ENCODE measurements around the gene TMEM109.

TMEM109 gene

DNA sequence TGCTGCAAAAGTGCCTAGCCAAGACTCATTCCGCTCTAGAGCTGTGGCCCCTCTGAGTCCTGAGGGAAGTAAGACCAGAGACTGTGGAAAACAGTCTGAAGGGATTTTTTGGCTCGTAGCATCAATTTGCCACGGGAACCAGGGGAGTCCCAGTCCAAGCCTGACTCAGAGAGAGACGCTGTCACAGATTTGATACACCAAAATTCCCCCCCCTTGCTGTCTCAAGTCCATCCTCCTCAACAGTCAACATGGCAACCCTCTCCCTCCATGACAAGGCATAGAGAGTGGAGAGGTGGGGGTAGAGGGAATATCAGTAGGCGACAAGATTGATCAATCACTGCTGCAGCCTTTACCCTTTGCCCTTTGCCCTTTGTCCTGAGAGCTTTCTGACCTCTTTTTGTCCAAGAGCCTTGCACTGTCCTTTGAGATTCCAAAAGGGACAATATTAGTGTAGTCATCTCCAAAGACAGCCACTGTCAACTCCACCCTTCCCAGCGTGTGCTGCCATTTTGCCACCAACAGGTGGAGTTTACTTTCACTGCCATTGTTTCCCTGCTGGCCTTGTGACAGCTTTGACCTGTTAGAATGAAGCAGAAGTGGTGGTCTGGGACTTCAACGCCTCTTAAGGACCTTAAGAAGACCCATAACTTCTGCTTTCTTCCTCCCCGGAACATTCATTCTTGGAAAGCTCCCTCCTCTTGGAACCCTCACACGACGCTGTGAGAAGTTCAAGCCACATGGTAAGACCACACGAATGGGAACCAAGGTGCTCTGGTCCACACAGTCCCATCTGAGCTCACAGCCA is 30.7 kb downstream of the TMEM109 start:
- Histone ChIP-seq H3K14ac (ENCODE audit: low read length) (no peak overlapping the region), H2BK120ac (ENCODE audit: insufficient read depth, low read length, poor library complexity) (no peak overlapping the region), H3K27ac (ENCODE audit: low read depth, low read length) (no peak overlapping the region), H3K4me3 (ENCODE audit: low read depth, low read length) (no peak overlapping the region), H3K36me3 (ENCODE audit: control insufficient read depth in 1 of 2, insufficient read depth in 2 of 2, low read length in 2 of 2) (no peaks in the 10 kb centered on the region), H3K18ac (ENCODE audit: low read length) (no peak overlapping the region), H4K8ac (ENCODE audit: low read depth, low read length) (no peak overlapping the region), H3K4ac (ENCODE audit: low read depth, low read length) (no peak overlapping the region), H3K23ac (ENCODE audit: low read length) (no peak overlapping the region), H4K91ac (ENCODE audit: low read depth, low read length) (no peak overlapping the region), H3K9me3 (ENCODE audit: insufficient read depth, low read depth, low read length) (no peaks in the 10 kb centered on the region), H3K79me2 (ENCODE audit: control insufficient read depth, insufficient read depth, low read length, poor library complexity) (no peaks in the 10 kb centered on the region), H2BK12ac (ENCODE audit: low read length) (no peak overlapping the region), H3K4me1 (ENCODE audit: control insufficient read depth in 1 of 2, insufficient read depth in 2 of 2, low read length in 2 of 2) (peaks cover 17 to 18% of the 10 kb centered on the region in 2 experiments), H2AFZ (ENCODE audit: insufficient read depth, low read length, poor library complexity) (no peak overlapping the region), H2BK5ac (ENCODE audit: low read depth, low read length, poor library complexity) (no peak overlapping the region), H4K12ac (ENCODE audit: low read depth, low read length) (no peak overlapping the region), H3K9ac (ENCODE audit: low read length) (no peak overlapping the region), H3K4me2 (ENCODE audit: low read length) (no peak overlapping the region), H3K79me1 (ENCODE audit: low read length) (peaks cover 11% of the 10 kb centered on the region), H3K27me3 (ENCODE audit: insufficient read depth, low read length) (no peaks in the 10 kb centered on the region), H2AK5ac (ENCODE audit: low read length) (no peak overlapping the region)
- WGBS (ENCODE audit: extremely low coverage, insufficient coverage, insufficient read length) = no CpG with 5 or more reads among the region's 11 CpGs
- DNase-seq = peak in 1 of 2 donors; percentile 20

DNA sequence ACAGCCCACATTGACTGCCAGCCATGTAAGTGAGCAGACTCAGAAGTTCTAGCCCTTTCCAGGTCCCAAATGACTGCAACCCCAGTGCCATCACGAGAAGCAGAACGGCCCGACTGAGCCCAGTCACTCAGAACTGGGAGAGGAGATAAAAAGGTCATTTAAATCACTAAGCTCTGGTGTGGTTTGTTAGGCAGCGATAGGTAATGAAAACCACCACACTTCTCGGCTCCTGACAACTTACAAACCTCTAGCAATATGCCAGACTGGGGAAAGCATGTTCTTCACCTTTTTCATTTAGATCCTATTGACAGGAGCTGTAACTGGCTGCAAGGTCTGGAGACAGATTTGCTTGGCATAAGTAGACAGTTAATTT is 31.3 kb downstream of the TMEM109 start:
- Histone ChIP-seq H2AK5ac (ENCODE audit: low read length) (no peak overlapping the region), H3K4me1 (ENCODE audit: control insufficient read depth in 1 of 2, insufficient read depth in 2 of 2, low read length in 2 of 2) (peaks cover 17 to 18% of the 10 kb centered on the region in 2 experiments), H2AFZ (ENCODE audit: insufficient read depth, low read length, poor library complexity) (no peak overlapping the region), H3K27me3 (ENCODE audit: insufficient read depth, low read length) (no peaks in the 10 kb centered on the region), H4K8ac (ENCODE audit: low read depth, low read length) (no peak overlapping the region), H3K4me3 (ENCODE audit: low read depth, low read length) (no peak overlapping the region), H3K79me2 (ENCODE audit: control insufficient read depth, insufficient read depth, low read length, poor library complexity) (no peaks in the 10 kb centered on the region), H3K9ac (ENCODE audit: low read length) (no peak overlapping the region), H3K4me2 (ENCODE audit: low read length) (no peak overlapping the region), H2BK5ac (ENCODE audit: low read depth, low read length, poor library complexity) (no peak overlapping the region), H3K18ac (ENCODE audit: low read length) (no peak overlapping the region), H4K91ac (ENCODE audit: low read depth, low read length) (no peak overlapping the region), H3K79me1 (ENCODE audit: low read length) (peaks cover 11% of the 10 kb centered on the region), H3K27ac (ENCODE audit: low read depth, low read length) (no peak overlapping the region), H2BK120ac (ENCODE audit: insufficient read depth, low read length, poor library complexity) (no peak overlapping the region), H3K14ac (ENCODE audit: low read length) (no peak overlapping the region), H3K36me3 (ENCODE audit: control insufficient read depth in 1 of 2, insufficient read depth in 2 of 2, low read length in 2 of 2) (no peaks in the 10 kb centered on the region), H3K23ac (ENCODE audit: low read length) (no peak overlapping the region), H3K4ac (ENCODE audit: low read depth, low read length) (no peak overlapping the region), H2BK12ac (ENCODE audit: low read length) (no peak overlapping the region), H4K12ac (ENCODE audit: low read depth, low read length) (no peak overlapping the region), H3K9me3 (ENCODE audit: insufficient read depth, low read depth, low read length) (no peaks in the 10 kb centered on the region)
- WGBS (ENCODE audit: extremely low coverage, insufficient coverage, insufficient read length) = no CpG with 5 or more reads among the region's 5 CpGs
- DNase-seq = no peak

DNA sequence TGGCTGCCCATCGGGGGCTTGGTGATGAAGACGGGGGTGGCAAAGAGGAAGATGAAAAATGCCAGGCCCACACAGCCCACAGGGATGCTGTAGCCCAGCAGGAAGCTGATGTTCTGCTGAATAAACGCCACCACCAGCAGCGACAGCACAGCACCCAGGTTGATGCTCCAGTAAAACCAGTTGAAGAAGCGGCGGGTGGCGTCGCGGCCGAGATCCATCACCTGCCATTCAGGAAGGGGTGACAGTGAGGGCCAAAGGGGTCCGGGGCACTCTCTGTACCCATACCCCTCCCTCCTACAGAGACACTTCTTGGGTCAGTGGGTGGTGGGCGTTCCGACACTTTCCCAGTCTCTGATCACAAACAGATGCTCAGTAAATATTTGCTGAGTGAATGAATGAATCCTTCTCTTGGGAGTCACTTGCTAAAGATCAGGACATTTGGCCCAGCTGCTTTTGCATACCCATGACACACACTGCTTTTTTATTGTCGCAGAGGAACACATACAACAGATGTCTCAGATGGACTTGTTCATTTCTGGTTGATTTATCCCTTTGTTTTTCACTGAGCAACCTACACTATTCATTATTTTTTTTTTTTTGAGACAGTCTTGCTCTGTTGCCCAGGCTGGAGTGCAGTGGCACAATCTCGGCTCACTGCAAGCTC is 32.8 kb downstream of the TMEM109 start:
- H3K14ac ChIP-seq (ENCODE audit: low read length) = no peak overlapping the region
- WGBS (ENCODE audit: extremely low coverage, insufficient coverage, insufficient read length) = no CpG with 5 or more reads among the region's 15 CpGs

DNA sequence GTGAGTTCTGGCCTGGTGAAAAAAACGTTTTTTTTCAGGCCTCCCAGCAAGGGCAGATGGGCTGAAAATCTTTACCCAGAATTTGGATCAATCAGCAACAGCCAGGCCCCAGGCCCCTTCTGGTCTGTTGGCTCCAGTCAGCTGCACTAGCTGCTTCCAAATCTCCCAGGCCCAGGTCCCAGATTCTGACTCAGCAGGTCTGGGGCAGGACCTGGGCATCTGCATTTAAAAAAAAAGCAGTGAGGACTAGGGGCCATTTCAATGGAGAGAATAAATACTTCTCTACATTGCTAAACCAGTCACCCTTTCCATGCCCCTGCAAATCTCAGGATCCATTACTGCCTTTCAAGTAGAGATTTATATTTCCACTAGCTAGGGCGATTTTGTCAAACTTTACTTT is 33.7 kb downstream of the TMEM109 start:
- no peak overlapping the region for H3K27ac ChIP-seq (ENCODE audit: low read depth, low read length)
- H3K79me2 ChIP-seq (ENCODE audit: control insufficient read depth, insufficient read depth, low read length, poor library complexity) = no peaks in the 10 kb centered on the region
- H2AK5ac ChIP-seq (ENCODE audit: low read length) = no peak overlapping the region

More for the DNA sequence above, 32.8 kb downstream of the TMEM109 start:
- no peak overlapping the region for H4K91ac ChIP-seq (ENCODE audit: low read depth, low read length)
- peaks cover 14% of the 10 kb centered on the region for H3K79me1 ChIP-seq (ENCODE audit: low read length)
- no peak overlapping the region for H2AK5ac ChIP-seq (ENCODE audit: low read length)
- no peak overlapping the region for H3K27ac ChIP-seq (ENCODE audit: low read depth, low read length)
- no peak overlapping the region for H3K23ac ChIP-seq (ENCODE audit: low read length)
- no peak overlapping the region for H2AFZ ChIP-seq (ENCODE audit: insufficient read depth, low read length, poor library complexity)
- no peak overlapping the region for H4K12ac ChIP-seq (ENCODE audit: low read depth, low read length)
- no peak overlapping the region for H3K18ac ChIP-seq (ENCODE audit: low read length)
- H3K4me2 ChIP-seq (ENCODE audit: low read length) = no peak overlapping the region
- no peaks in the 10 kb centered on the region for H3K79me2 ChIP-seq (ENCODE audit: control insufficient read depth, insufficient read depth, low read length, poor library complexity)
- no peak overlapping the region for H2BK5ac ChIP-seq (ENCODE audit: low read depth, low read length, poor library complexity)
- H3K4ac ChIP-seq (ENCODE audit: low read depth, low read length) = no peak overlapping the region
- H3K4me1 ChIP-seq (ENCODE audit: control insufficient read depth in 1 of 2, insufficient read depth in 2 of 2, low read length in 2 of 2) = peaks cover 22 to 25% of the 10 kb centered on the region in 2 experiments
- no peak overlapping the region for H2BK120ac ChIP-seq (ENCODE audit: insufficient read depth, low read length, poor library complexity)
- no peaks in the 10 kb centered on the region for H3K36me3 ChIP-seq (ENCODE audit: control insufficient read depth in 1 of 2, insufficient read depth in 2 of 2, low read length in 2 of 2)
- H3K9me3 ChIP-seq (ENCODE audit: insufficient read depth, low read depth, low read length) = peaks cover 3% of the 10 kb centered on the region
- peaks cover 13% of the 10 kb centered on the region for H3K27me3 ChIP-seq (ENCODE audit: insufficient read depth, low read length)
- no peak overlapping the region for H2BK12ac ChIP-seq (ENCODE audit: low read length)
- DNase-seq = peak in 1 of 2 donors; percentile 67
- no peak overlapping the region for H3K4me3 ChIP-seq (ENCODE audit: low read depth, low read length)
- H3K9ac ChIP-seq (ENCODE audit: low read length) = no peak overlapping the region
- no peak overlapping the region for H4K8ac ChIP-seq (ENCODE audit: low read depth, low read length)

More for the DNA sequence above, 33.7 kb downstream of the TMEM109 start:
- no peak overlapping the region for H2BK5ac ChIP-seq (ENCODE audit: low read depth, low read length, poor library complexity)
- H4K91ac ChIP-seq (ENCODE audit: low read depth, low read length) = no peak overlapping the region
- no peak overlapping the region for H2BK12ac ChIP-seq (ENCODE audit: low read length)
- peaks cover 3% of the 10 kb centered on the region for H3K9me3 ChIP-seq (ENCODE audit: insufficient read depth, low read depth, low read length)
- no peak overlapping the region for H3K4me3 ChIP-seq (ENCODE audit: low read depth, low read length)
- H3K4me1 ChIP-seq (ENCODE audit: control insufficient read depth in 1 of 2, insufficient read depth in 2 of 2, low read length in 2 of 2) = peaks cover 15 to 19% of the 10 kb centered on the region in 2 experiments
- no peak overlapping the region for H3K18ac ChIP-seq (ENCODE audit: low read length)
- no peak overlapping the region for H3K14ac ChIP-seq (ENCODE audit: low read length)
- H3K9ac ChIP-seq (ENCODE audit: low read length) = no peak overlapping the region
- H3K36me3 ChIP-seq (ENCODE audit: control insufficient read depth in 1 of 2, insufficient read depth in 2 of 2, low read length in 2 of 2) = no peaks in the 10 kb centered on the region
- H3K4me2 ChIP-seq (ENCODE audit: low read length) = no peak overlapping the region
- H2BK120ac ChIP-seq (ENCODE audit: insufficient read depth, low read length, poor library complexity) = no peak overlapping the region
- no peak overlapping the region for H2AFZ ChIP-seq (ENCODE audit: insufficient read depth, low read length, poor library complexity)
- no peak for DNase-seq
- H3K23ac ChIP-seq (ENCODE audit: low read length) = no peak overlapping the region
- H3K27me3 ChIP-seq (ENCODE audit: insufficient read depth, low read length) = peaks cover 13% of the 10 kb centered on the region
- peaks cover 8% of the 10 kb centered on the region for H3K79me1 ChIP-seq (ENCODE audit: low read length)
- no CpG with 5 or more reads among the region's 2 CpGs for WGBS (ENCODE audit: extremely low coverage, insufficient coverage, insufficient read length)
- H3K4ac ChIP-seq (ENCODE audit: low read depth, low read length) = no peak overlapping the region
- no peak overlapping the region for H4K8ac ChIP-seq (ENCODE audit: low read depth, low read length)
- H4K12ac ChIP-seq (ENCODE audit: low read depth, low read length) = no peak overlapping the region

Measured in trophoblast cell (in vitro differentiated cells and primary cell).